Endodermal cell (in vitro differentiated cells): ENCODE results near the gene WWP2. TPM values are rescaled to one million over a fixed set of nuclear protein-coding genes. Genes with fewer than 3 reads are reported as not detected.

ENCODE experiments used
- DNase-seq: peaks from one replicate; pipeline ENCODE4 v3.0.0-alpha.2; 2017
- H3K27ac ChIP-seq: 2 replicates; pipeline ENCODE4 v1.5.1; 2013; ENCODE audit warnings: mild to moderate bottlenecking, low read depth, low read length, moderate library complexity
- H3K27me3 ChIP-seq: 2 replicates; pipeline ENCODE4 v1.6.1; 2013; ENCODE audit warnings: mild to moderate bottlenecking, low read length, moderate library complexity; ENCODE audit not compliant: insufficient read depth, control insufficient read depth, poor library complexity, severe bottlenecking
- H3K36me3 ChIP-seq: 2 replicates; pipeline ENCODE4 v1.7.0; 2013; ENCODE audit warnings: mild to moderate bottlenecking, low read length, moderate library complexity; ENCODE audit not compliant: control insufficient read depth, insufficient read depth
- H3K4me1 ChIP-seq: one replicate; pipeline ENCODE4 v1.7.0; 2013; ENCODE audit warnings: low read length; ENCODE audit not compliant: control insufficient read depth, insufficient read depth
- H3K4me3 ChIP-seq: 2 replicates; pipeline ENCODE4 v1.5.1; 2013; ENCODE audit warnings: mild to moderate bottlenecking, low read length, moderate library complexity
- H3K9ac ChIP-seq: 2 replicates; pipeline ENCODE4 v1.6.1; 2013; ENCODE audit warnings: mild to moderate bottlenecking, low read length, moderate library complexity; ENCODE audit not compliant: poor library complexity, severe bottlenecking; ENCODE audit errors: extremely low read depth
- H3K9me3 ChIP-seq: 2 replicates; pipeline ENCODE4 v1.6.1; 2013; ENCODE audit warnings: mild to moderate bottlenecking, low read length, moderate library complexity; ENCODE audit not compliant: control insufficient read depth
- H3K27ac Mint-ChIP-seq: 2 replicates; pipeline ENCODE4 v1.8.0; 2020; ENCODE audit warnings: mixed read lengths
- H3K27me3 Mint-ChIP-seq: 2 replicates; pipeline ENCODE4 v1.8.0; 2021; ENCODE audit warnings: mild to moderate bottlenecking, mixed read lengths; ENCODE audit not compliant: insufficient read depth
- H3K36me3 Mint-ChIP-seq: 2 replicates; pipeline ENCODE4 v1.8.0; 2020; ENCODE audit warnings: low read depth, mixed read lengths
- H3K4me1 Mint-ChIP-seq: 2 replicates; pipeline ENCODE4 v1.8.0; 2020; ENCODE audit warnings: mixed read lengths
- H3K4me3 Mint-ChIP-seq: 2 replicates; pipeline ENCODE4 v1.8.0; 2020; ENCODE audit warnings: mild to moderate bottlenecking, moderate library complexity, mixed read lengths
- H3K9me3 Mint-ChIP-seq: 2 replicates; pipeline ENCODE4 v1.8.0; 2020; ENCODE audit warnings: mild to moderate bottlenecking, mixed read lengths
- WGBS, 2 experiments: methylation state at CpG; one replicate each; pipeline versions ENCODE4 v1.1.5 to v1.1.7; 2013; ENCODE audit warnings: missing lambda C conversion rate in 2 of 2, mixed read lengths in 1 of 2; ENCODE audit not compliant: insufficient coverage in 1 of 2, insufficient read length in 1 of 2; 5-methylcytosine and 5-hydroxymethylcytosine counted together
- total RNA-seq, 2 donors: library from RNA; stranded (reverse); fragmentation: NEBNext Ultra II Directional in 1 of 2; extraction: Animal tissue kit (Norgen Biotek cat#: 25700) in 1 of 2; gene quantifications; 2 replicates in 1 of 2; 3 replicates in 1 of 2; pipeline ENCODE4 v1.2.1, GENCODE V29; 2021
- TF ChIP-seq, protein P1 (sequence below): fragments of 200-600 bp; sonication (generic); conservative IDR thresholded peaks from 2 replicates; pipeline ENCODE4 v1.5.0; 2021; ENCODE audit warnings: antibody characterized with exemption, mild to moderate bottlenecking

WWP2 gene
- total RNA-seq, 2 donors from 2014 or later, result 42.3 to 50.0 TPM

DNA sequence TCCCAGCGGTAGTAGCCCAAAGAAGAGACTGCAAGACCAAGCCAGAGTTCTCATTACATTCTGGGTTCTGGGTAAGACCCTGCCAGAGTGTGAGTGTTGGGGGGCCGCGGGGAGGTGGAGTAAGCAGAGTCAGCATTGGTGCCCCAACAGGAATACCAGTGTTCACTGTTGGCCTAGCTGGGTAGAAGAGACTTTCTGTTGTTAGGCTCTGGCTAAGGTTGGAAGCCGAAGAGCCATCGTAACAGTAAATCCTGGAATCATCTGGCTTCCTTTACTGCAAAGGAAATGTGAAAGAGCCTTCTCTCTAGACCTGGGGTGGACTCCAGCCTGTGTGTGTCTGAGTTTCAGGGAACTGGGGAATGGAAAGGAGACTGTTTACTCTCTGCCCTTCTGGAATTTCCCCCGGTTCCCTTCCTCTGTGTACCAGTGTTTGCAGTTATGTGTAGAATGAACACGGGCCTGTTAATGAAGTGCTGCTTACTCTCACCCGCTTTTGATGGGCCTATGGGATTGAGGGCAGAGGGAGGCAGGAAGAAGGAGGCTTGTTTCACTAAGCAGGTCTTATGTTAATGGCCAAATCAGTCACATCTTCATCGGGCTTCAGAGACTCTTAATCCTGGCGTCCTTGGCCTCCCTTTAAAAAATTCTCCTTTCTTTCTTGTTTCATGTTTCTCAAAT, 68.5 kb downstream of the WWP2 start:
- Histone ChIP-seq H3K27ac (no peak overlapping the region), H3K36me3 (no peaks in the 10 kb centered on the region), H3K9ac (no peak overlapping the region), H3K4me3 (no peak overlapping the region), H3K9me3 (no peaks in the 10 kb centered on the region), H3K27me3 (no peaks in the 10 kb centered on the region), H3K4me1 (no peaks in the 10 kb centered on the region)
- H3K9me3 Mint-ChIP-seq, result no peaks in the 10 kb centered on the region
- WGBS, 2 experiments, result 91 to 94% methylated on average over 5 to 10 of the region's 10 CpGs
- H3K4me1 Mint-ChIP-seq, result peaks cover 18% of the 10 kb centered on the region
- DNase-seq, result no peak
- H3K4me3 Mint-ChIP-seq, result no peak overlapping the region
- TF ChIP-seq, protein P1, sequence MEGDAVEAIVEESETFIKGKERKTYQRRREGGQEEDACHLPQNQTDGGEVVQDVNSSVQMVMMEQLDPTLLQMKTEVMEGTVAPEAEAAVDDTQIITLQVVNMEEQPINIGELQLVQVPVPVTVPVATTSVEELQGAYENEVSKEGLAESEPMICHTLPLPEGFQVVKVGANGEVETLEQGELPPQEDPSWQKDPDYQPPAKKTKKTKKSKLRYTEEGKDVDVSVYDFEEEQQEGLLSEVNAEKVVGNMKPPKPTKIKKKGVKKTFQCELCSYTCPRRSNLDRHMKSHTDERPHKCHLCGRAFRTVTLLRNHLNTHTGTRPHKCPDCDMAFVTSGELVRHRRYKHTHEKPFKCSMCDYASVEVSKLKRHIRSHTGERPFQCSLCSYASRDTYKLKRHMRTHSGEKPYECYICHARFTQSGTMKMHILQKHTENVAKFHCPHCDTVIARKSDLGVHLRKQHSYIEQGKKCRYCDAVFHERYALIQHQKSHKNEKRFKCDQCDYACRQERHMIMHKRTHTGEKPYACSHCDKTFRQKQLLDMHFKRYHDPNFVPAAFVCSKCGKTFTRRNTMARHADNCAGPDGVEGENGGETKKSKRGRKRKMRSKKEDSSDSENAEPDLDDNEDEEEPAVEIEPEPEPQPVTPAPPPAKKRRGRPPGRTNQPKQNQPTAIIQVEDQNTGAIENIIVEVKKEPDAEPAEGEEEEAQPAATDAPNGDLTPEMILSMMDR, result no peak
- peak overlapping the region; percentile 76 for H3K27ac Mint-ChIP-seq
- peaks cover 12% of the 10 kb centered on the region for H3K36me3 Mint-ChIP-seq
- H3K27me3 Mint-ChIP-seq, result no peaks in the 10 kb centered on the region

DNA sequence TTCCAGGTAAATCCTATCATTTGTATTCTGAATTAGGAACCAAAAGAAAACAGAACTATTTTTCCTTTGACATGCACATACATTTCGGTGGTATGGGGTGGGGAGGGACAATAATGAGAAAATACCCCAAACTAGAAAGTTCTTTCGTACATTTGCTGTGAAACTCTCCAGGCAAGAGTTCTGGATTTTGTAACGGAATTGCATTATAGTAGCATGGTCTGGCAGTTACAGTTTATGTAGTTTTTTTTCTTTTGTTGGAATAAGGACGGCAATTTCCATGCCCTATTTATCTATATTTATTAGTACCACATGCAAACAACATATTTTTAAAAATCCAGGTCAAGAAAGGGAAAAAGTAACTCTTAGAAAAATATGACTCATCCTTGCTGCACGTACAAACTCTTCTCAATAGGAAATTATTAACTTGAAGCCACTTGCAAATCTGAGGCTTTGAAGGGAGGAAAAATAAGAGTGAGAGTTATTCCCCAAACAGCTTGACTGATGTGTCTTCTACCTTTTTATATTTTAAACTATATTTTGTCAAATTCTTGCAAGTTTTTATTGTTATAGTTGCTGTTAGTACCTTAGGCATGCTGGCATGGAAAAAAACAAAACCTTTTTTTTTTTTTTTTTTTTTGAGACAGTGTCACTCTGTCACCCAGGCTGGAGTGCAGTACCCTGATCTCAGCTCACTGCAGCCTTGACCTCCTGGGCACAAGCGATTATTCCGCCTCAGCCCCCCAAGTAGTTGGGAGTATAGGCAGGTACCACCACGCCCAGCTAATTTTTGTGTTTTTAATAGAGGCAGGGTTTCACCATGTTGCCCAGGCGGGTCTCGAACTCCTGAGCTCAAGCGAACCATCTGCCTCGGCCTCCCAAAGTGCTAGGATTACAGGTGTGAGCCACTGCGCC, 69.3 kb downstream of the WWP2 start:
- H3K4me1 Mint-ChIP-seq, result peaks cover 18% of the 10 kb centered on the region
- no peaks in the 10 kb centered on the region for H3K36me3 ChIP-seq
- H3K4me3 ChIP-seq, result no peak overlapping the region
- H3K9me3 ChIP-seq, result no peaks in the 10 kb centered on the region
- peaks cover 12% of the 10 kb centered on the region for H3K36me3 Mint-ChIP-seq
- no peaks in the 10 kb centered on the region for H3K27me3 ChIP-seq
- H3K27ac Mint-ChIP-seq, result no peak overlapping the region
- DNase-seq, result no peak
- H3K9me3 Mint-ChIP-seq, result no peaks in the 10 kb centered on the region
- no peak overlapping the region for H3K4me3 Mint-ChIP-seq
- no peak overlapping the region for H3K27ac ChIP-seq
- H3K4me1 ChIP-seq, result no peaks in the 10 kb centered on the region
- WGBS, 2 experiments, result 86 to 92% methylated on average over 10 to 13 of the region's 13 CpGs
- H3K27me3 Mint-ChIP-seq, result no peaks in the 10 kb centered on the region
- no peak overlapping the region for H3K9ac ChIP-seq
- TF ChIP-seq, protein P1, result no peak

DNA sequence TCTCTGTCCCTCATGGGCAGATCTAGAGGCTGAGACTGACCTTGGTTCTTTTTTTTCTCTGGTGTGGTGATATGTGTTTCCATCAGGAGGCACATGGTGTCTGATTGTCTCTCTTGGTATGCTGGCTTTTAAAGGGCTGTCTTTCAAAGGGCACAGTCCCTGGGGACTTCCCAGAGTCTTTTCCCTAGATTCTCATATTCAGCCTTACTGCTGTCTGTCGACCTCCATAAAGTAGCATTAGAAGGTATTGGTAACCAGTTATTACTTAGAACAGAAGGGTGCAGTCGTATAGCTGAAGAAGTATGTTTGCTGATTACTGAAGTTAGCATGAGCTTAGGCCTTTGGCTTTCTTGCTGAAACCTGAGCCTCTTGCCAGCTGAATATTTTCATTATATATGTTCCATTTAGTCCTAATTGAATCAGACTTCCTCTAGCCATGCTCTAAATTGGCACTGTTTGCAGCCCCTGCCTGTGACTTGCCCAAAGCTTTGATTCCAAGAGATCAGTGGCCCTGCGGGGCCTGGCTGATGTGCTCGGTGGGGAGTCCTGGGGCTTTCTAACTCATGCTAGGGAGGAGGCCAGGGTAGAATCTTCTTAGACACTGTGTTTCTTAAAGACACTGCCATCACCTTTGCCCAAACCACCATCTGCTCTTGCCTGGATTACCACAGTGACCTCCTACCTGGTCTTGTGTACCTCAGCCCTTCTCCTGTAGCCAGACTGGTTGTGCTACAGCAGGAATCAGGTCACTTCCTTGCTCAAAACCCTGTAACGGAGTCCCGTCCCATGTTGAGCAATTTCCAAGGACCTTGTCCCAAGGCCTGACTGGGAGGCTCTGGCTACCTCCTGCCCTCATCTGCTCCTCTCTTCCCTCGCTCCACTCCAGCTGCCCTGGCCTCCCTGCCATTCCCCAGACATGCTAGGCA, 71.5 kb downstream of the WWP2 start:
- no peak overlapping the region for H3K4me3 Mint-ChIP-seq
- no peak for DNase-seq
- no peak overlapping the region for H3K27ac ChIP-seq

More for the DNA sequence above, 71.5 kb downstream of the WWP2 start:
- H3K9ac ChIP-seq, result no peak overlapping the region
- H3K27ac Mint-ChIP-seq, result peak overlapping the region; percentile 45
- H3K36me3 ChIP-seq, result no peaks in the 10 kb centered on the region
- H3K36me3 Mint-ChIP-seq, result peaks cover 5% of the 10 kb centered on the region
- no peaks in the 10 kb centered on the region for H3K27me3 Mint-ChIP-seq
- 87 to 88% methylated on average over 2 to 7 of the region's 7 CpGs for WGBS, 2 experiments
- TF ChIP-seq, protein P1, result no peak
- H3K4me1 Mint-ChIP-seq, result peaks cover 20% of the 10 kb centered on the region
- H3K9me3 Mint-ChIP-seq, result no peaks in the 10 kb centered on the region
- no peaks in the 10 kb centered on the region for H3K27me3 ChIP-seq
- H3K4me3 ChIP-seq, result no peak overlapping the region
- no peaks in the 10 kb centered on the region for H3K4me1 ChIP-seq
- H3K9me3 ChIP-seq, result no peaks in the 10 kb centered on the region
